HUES64 (cell line): ENCODE measurements around the gene RETN.
"Not testable (repeated sequence)": the region's sequence is repeated elsewhere in the genome, so short reads cannot be mapped to it uniquely, and the experiment has no call there.

Source experiments
- H3K27ac ChIP-seq: 2 replicates; pipeline ENCODE4 v1.7.0; 2013; ENCODE audit warnings: low read depth, low read length, inconsistent platforms
- H3K27me3 ChIP-seq: 2 replicates; pipeline ENCODE4 v1.6.1; 2013; ENCODE audit warnings: mild to moderate bottlenecking, low read length; ENCODE audit not compliant: insufficient read depth
- H3K36me3 ChIP-seq: 2 replicates; pipeline ENCODE4 v1.6.1; 2013; ENCODE audit warnings: mild to moderate bottlenecking, low read length; ENCODE audit not compliant: insufficient read depth
- H3K4me1 ChIP-seq: 2 replicates; pipeline ENCODE4 v1.6.1; 2013; ENCODE audit warnings: mild to moderate bottlenecking, low read length, moderate library complexity; ENCODE audit not compliant: insufficient read depth
- H3K4me3 ChIP-seq: 2 replicates; pipeline ENCODE4 v1.5.1; 2013; ENCODE audit warnings: mild to moderate bottlenecking, low read length, moderate library complexity
- H3K9ac ChIP-seq: 2 replicates; pipeline ENCODE4 v1.6.1; 2013; ENCODE audit warnings: mild to moderate bottlenecking, low read depth, low read length
- H3K9me3 ChIP-seq: 2 replicates; pipeline ENCODE4 v1.6.1; 2013; ENCODE audit warnings: low read depth, low read length; ENCODE audit not compliant: insufficient read depth
- WGBS: fragments of 150-250, 120-280 bp; methylation state at CpG from one replicate; pipeline ENCODE4 v1.1.7; 2013; ENCODE audit warnings: missing lambda C conversion rate; 5-methylcytosine and 5-hydroxymethylcytosine counted together

Gene RETN

DNA sequence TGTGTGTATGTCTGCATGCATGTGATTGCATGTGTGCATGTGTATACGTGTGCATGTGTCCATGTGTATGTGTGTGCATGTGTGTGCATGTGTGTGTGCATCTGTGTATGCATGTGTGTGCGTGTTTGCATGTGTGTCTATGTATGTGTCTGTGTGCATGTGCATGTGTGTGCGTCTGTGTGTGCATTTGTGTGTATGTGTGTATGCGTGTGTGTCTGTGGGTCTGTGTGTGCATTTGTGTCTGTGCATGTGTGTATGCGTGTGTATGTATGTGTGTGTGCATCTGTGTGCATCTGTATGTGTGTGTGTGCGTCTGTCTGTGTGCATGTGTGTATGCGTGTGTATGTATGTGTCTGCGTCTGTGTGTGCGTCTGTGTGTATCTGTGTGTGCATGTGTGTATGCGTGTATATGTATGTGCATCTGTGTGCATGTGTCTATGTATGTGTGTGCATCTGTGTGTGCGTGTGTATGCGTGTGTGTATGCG is 28.9 kb upstream of the RETN start:
- Histone ChIP-seq H3K27me3 (peaks cover 18% of the 10 kb centered on the region), H3K9ac (no peak overlapping the region), H3K36me3 (no peaks in the 10 kb centered on the region), H3K4me3 (no peak overlapping the region), H3K9me3 (no peaks in the 10 kb centered on the region), H3K27ac (no peak overlapping the region), H3K4me1 (no peaks in the 10 kb centered on the region)
- 94% methylated on average over 13 of the region's 13 CpGs for WGBS

DNA sequence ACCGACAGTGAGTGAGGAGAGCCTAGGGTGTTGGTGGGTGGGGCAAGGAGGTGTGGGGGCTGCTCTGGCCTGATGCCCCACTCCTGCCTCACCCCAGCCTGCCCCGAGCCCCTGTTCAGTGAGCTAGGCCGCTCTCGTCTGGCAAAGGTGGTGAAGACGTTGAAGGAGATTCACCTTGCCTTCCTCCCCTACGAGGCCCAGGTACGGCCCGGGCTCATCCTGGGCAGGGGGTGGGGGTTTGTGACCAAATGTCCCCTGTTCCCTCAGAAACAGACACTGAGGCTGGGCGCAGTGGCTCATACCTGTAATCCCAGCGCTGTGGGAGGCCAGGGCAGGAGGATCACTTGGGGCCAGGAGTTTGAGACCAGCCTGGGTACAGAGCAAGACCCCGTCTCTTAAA is 28.0 kb upstream of the RETN start:
- Histone ChIP-seq H3K4me3 (no peak overlapping the region), H3K9me3 (no peaks in the 10 kb centered on the region), H3K27ac (no peak overlapping the region), H3K36me3 (no peaks in the 10 kb centered on the region), H3K9ac (no peak overlapping the region), H3K4me1 (no peaks in the 10 kb centered on the region), H3K27me3 (peaks cover 9% of the 10 kb centered on the region)
- 95% methylated on average over 11 of the region's 11 CpGs for WGBS

DNA sequence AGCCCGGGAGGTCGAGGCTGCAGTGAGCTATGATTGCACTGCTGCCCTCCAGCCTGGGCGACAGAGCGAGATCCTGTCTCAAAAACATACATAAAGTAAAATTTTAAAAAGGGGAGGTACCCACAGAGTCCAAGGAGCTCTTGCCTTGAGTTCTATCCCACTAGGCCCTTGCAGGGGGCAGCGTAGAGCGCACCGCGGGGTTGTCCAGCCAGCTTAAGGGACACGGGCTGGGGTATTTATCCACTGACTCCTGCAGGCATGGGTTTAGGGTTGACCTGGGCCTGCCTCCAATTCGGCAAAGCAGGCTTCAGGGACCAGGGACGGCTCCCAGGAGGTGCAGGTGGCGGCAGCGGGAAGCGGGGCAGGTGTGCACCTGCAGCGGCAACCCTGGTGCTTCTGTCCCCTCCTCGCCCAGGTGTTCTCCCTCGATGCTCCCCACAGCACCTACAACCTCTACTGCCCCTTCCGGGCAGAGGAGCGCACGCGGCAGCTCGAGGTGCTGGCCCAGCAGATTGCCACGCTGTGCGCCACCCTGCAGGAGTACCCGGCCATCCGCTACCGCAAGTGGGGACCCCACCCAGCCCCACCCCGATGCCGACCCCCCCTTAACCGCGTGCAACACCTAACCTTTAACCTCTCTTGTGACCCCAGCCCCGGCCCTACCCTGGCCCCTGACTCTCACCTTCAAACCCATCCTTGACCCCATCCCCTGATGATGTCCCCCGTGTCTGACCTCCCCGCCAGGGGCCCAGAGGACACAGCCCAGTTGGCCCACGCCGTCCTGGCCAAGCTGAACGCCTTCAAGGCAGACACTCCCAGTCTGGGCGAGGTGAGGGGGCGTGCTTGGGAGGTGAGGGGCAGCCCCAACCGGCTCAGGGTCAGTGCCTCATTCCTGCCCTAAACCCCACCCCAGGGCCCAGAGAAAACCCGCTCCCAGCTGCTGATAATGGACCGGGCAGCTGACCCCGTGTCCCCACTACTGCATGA is 27.3 kb upstream of the RETN start:
- WGBS, result 90% methylated on average over 41 of the region's 43 CpGs
- Histone ChIP-seq H3K4me3 (no peak overlapping the region), H3K9me3 (no peaks in the 10 kb centered on the region), H3K27me3 (peaks cover 2% of the 10 kb centered on the region), H3K27ac (no peak overlapping the region), H3K36me3 (no peaks in the 10 kb centered on the region), H3K9ac (no peak overlapping the region), H3K4me1 (no peaks in the 10 kb centered on the region)

DNA sequence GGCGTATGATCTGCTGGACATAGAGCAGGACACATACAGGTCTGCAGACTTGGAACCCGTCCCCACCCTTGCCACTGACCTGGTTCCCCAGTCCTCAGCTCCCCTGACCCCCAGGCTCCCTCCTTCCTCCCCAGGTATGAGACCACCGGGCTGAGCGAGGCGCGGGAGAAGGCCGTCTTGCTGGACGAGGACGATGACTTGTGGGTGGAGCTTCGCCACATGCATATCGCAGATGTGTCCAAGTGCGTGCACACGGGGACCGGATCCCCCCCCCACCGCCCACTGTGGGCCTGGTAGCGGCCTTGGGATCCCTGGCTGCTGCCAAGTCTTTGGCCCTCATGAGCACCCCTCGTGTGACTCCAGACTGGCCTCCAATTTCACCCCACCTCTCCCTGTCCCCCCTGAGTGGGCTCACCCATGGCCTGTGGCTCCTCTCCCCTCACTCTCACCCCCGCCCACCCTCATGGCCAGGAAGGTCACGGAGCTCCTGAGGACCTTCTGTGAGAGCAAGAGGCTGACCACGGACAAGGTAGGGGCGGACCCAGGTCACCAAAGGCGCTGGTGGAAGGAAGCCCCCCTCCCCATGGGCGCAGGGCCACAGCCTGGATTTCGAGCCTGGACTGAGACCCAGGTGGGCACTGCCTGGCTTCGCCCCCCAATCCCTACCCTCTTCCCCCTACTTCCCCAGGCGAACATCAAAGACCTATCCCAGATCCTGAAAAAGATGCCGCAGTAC is 26.4 kb upstream of the RETN start:
- H3K4me3 ChIP-seq, result no peak overlapping the region
- 95% methylated on average over 27 of the region's 27 CpGs for WGBS
- no peaks in the 10 kb centered on the region for H3K27me3 ChIP-seq
- no peak overlapping the region for H3K9ac ChIP-seq
- no peaks in the 10 kb centered on the region for H3K4me1 ChIP-seq
- H3K36me3 ChIP-seq, result no peaks in the 10 kb centered on the region
- H3K9me3 ChIP-seq, result no peaks in the 10 kb centered on the region
- H3K27ac ChIP-seq, result no peak overlapping the region

DNA sequence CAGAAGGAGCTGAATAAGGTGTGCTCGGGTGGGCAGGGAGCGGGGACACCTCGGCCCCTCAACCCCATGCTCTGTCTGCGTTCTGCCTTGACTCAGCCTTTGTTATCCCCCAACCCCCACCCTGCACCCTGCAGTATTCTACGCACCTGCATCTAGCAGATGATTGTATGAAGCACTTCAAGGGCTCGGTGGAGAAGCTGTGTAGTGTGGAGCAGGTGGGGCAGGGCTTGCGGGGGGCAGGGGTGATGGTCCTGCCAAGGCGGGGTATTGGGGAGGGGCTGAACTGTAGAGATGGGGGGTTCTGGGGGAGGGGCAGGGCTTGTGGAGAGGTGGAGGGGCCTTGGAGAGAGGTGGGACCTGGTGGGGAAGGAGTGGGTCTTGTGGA is 25.8 kb upstream of the RETN start:
- Histone ChIP-seq H3K27me3 (no peaks in the 10 kb centered on the region), H3K4me1 (no peaks in the 10 kb centered on the region), H3K4me3 (no peak overlapping the region), H3K9me3 (no peaks in the 10 kb centered on the region), H3K27ac (no peak overlapping the region), H3K9ac (no peak overlapping the region), H3K36me3 (no peaks in the 10 kb centered on the region)
- WGBS, result 95% methylated on average over 8 of the region's 8 CpGs

DNA sequence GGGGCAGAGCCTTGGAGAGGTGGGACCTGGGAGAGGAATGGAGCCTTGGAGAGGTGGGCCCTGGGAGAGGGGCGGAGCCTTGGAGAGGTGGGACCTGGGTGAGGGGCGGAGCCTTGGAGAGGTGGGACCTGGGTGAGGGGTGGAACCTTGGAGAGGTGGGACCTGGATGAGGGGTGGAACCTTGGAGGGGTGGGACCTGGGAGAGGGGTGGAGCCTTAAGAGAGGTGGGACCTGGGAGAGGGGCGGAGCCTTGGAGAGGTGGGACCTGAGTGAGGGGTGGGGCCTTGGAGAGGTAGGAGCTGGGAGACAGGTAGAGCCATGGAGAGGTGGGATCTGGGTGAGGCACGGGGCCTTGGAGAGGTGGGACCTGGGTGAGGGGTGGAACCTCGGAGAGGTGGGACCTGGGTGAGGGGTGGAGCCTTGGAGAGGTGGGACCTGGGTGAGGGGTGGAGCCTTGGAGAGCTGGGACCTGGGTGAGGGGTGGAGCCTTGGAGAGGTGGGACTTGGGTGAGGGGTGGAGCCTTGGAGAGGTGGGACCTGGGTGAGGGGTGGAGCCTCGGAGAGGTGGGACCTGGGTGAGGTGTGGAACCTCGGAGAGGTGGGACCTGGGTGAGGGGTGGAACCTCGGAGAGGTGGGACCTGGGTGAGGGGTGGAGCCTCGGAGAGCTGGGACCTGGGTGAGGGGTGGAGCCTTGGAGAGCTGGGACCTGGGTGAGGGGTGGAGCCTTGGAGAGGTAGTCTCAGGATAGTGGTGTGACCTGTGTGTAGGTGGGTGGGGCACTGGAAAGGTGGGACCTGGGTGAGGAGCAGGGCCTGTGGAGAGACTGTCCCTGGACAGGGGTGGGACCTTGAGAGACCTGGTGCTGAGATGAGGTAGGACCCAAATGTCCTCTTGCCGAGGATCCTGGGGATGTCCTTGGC is 25.0 kb upstream of the RETN start:
- H3K4me1 ChIP-seq, H3K27me3 ChIP-seq, H3K9ac ChIP-seq, H3K9me3 ChIP-seq, H3K36me3 ChIP-seq, H3K4me3 ChIP-seq, H3K27ac ChIP-seq: not testable (repeated sequence)
- 74% methylated on average over 10 of the region's 10 CpGs for WGBS

DNA sequence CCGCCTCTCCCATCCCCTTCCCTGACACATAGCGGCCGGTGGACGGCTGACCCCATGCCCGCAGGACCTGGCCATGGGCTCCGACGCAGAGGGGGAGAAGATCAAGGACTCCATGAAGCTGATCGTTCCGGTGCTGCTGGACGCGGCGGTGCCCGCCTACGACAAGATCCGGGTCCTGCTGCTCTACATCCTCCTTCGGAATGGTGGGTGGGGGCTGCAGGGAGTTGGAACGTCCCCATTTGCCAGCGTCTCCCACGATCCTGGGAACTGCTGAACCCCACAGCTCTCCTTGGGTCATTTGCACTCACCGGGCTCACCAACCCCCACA is 24.3 kb upstream of the RETN start:
- H3K36me3 ChIP-seq, result no peaks in the 10 kb centered on the region
- H3K4me3 ChIP-seq, result no peak overlapping the region
- WGBS, result 96% methylated on average over 20 of the region's 20 CpGs
- no peaks in the 10 kb centered on the region for H3K4me1 ChIP-seq
- no peak overlapping the region for H3K9ac ChIP-seq
- H3K27ac ChIP-seq, result no peak overlapping the region
- no peaks in the 10 kb centered on the region for H3K27me3 ChIP-seq
- H3K9me3 ChIP-seq, result no peaks in the 10 kb centered on the region

DNA sequence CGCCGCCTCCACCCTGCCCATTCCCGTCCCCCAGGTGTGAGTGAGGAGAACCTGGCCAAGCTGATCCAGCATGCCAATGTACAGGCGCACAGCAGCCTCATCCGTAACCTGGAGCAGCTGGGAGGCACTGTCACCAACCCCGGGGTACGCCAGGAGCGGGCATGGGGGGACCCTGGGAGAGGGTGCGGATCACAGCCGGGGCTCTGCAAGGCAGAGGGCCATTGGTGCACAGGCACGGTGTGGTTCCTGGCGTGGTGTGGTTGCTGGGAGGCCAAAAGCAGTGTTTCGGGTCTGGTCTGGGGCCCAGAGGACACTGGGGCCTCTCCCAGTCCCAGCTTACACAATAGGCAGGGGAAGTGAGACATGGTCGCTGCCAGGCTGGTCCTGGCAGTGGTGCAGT is 23.7 kb upstream of the RETN start:
- no peak overlapping the region for H3K27ac ChIP-seq
- H3K4me1 ChIP-seq, result no peaks in the 10 kb centered on the region
- H3K4me3 ChIP-seq, result no peak overlapping the region
- peaks cover 1% of the 10 kb centered on the region; the same call in 1 of the 2 replicates for H3K27me3 ChIP-seq
- H3K36me3 ChIP-seq, result no peaks in the 10 kb centered on the region
- H3K9me3 ChIP-seq, result no peaks in the 10 kb centered on the region
- WGBS, result 94% methylated on average over 14 of the region's 14 CpGs
- H3K9ac ChIP-seq, result no peak overlapping the region

DNA sequence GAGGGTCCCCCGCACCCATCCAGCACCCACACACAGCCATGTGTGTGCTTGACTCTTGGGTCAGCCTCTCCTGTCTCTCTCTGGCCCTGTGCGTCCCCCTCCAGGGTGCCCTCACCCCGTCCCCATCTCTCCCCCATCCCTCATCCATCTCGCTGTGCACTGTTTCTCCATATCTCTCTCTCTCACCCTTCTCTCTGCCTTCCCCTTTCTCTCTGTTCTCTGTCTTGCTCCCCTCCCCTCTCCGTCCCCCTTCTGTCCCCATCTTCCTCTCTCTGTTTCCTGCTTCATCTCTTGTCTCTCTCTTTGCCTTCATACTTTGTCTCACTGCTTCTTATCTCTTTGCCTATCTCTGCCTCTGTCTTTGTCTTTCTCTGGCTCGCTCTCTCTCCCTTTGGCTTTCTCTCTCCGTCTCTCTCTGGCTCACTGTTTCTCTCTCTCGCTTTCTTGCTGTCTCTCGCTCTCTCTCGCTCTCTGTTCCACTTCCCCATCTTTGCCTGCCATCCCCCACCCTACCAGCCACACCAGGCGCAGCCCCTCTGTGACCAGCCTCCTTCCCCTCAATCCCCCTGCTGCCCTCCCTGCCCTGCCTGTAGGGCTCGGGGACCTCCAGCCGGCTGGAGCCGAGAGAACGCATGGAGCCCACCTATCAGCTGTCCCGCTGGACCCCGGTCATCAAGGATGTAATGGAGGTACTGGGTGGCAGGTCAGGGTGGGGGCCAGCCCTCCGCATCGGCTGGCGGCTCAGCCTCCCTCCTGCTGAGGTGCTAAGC is 23.0 kb upstream of the RETN start:
- Histone ChIP-seq H3K27ac (no peak overlapping the region), H3K4me1 (no peaks in the 10 kb centered on the region)
- 82% methylated on average over 20 of the region's 20 CpGs for WGBS

DNA sequence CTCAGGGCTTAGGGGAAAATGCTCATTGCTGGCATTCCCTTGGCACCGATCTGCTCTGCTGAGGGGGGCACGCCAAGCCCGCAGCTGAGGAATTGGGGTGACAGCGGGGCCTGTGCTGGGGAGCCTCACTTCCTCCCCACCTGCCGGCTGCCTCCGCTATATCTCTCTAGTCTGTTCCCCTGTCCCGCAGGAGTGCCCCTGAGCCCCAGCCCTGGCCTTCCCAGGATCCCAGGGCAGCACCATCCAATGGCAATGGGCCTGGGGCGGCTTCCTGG is 22.5 kb upstream of the RETN start:
- H3K4me1 ChIP-seq, result no peaks in the 10 kb centered on the region
- WGBS, result 87% methylated on average over 8 of the region's 8 CpGs
- no peak overlapping the region for H3K27ac ChIP-seq
- H3K9me3 ChIP-seq, result no peaks in the 10 kb centered on the region
- no peak overlapping the region for H3K9ac ChIP-seq
- peaks cover 9% of the 10 kb centered on the region; the same call in 1 of the 2 replicates for H3K27me3 ChIP-seq
- no peak overlapping the region for H3K4me3 ChIP-seq
- H3K36me3 ChIP-seq, result no peaks in the 10 kb centered on the region

More for the DNA sequence above, 23.0 kb upstream of the RETN start:
- Histone ChIP-seq H3K9ac (no peak overlapping the region), H3K4me3 (no peak overlapping the region), H3K27me3 (peaks cover 3% of the 10 kb centered on the region; the same call in 1 of the 2 replicates), H3K36me3 (no peaks in the 10 kb centered on the region), H3K9me3 (no peaks in the 10 kb centered on the region)
